Measurements from ENCODE around the gene KREMEN1.

- TF ChIP-seq CTCF (IDR thresholded peaks at IDR 0.05; ENCODE audit: low read length) = no peak
- no peak for TF ChIP-seq EZH2phosphoT487 (IDR thresholded peaks at IDR 0.05; ENCODE audit: low read length)
These were observed 112.1 kb downstream of the KREMEN1 start for GRCh38 chr22:29184849-29185490.

Data from MM.1S (cell line).